NCI-H1105 (cell line): ENCODE measurements around the gene PER1.

Source experiments
- DNase-seq: peaks from one replicate; lab custom pipeline; 2025; lab: John Stamatoyannopoulos, UW

The PER1 gene

DNA sequence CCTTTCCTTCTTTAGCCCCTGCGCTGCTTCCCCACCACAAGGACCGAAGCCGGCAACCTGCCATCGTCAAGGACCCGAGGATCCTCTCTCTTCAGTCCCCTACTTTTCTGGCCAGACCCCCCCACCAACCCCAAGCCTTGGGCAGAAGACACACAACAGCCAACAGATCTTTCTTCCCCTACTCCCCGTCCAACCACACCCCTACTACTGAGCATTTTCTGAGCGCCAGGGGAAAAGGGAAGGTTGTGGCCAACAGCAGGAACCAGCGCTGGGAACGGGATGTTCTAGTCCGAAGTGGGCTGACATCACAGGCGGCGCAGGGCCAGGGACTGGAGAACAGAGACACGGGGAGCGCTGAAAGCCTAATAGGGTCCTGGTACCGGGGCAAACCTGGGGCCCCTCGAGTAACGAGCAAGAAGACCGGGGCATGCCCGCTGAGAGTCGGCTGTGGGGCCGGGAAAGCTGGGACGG, 528 bp downstream of the PER1 start:
- peak; percentile 23 for DNase-seq

DNA sequence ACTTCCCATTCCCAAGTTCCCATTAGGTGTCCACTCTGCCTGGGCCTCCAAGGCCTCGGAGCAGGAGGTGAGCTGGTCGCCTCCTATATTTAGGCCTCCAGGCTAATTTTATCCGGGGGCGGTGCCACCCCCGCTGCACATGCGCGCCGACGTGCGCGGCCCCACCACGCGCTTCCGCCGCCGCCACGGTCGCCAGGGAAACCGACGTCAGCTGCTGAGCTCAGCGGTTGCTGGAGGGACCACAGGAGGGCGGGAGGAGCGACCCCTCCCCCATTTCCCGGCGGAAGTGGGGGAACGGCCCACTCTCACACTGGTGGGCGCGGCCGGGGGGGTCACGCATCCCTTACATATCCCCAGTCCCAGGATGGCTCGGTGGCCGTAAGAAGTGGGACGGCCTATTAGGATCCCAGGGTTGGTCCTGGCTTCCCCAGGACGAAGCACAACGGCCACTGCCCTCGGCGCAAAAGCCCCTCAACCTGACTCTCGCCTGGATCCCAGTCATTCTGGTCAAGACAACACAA, 1.0 kb downstream of the PER1 start:
- DNase-seq = peak; percentile 91

DNA sequence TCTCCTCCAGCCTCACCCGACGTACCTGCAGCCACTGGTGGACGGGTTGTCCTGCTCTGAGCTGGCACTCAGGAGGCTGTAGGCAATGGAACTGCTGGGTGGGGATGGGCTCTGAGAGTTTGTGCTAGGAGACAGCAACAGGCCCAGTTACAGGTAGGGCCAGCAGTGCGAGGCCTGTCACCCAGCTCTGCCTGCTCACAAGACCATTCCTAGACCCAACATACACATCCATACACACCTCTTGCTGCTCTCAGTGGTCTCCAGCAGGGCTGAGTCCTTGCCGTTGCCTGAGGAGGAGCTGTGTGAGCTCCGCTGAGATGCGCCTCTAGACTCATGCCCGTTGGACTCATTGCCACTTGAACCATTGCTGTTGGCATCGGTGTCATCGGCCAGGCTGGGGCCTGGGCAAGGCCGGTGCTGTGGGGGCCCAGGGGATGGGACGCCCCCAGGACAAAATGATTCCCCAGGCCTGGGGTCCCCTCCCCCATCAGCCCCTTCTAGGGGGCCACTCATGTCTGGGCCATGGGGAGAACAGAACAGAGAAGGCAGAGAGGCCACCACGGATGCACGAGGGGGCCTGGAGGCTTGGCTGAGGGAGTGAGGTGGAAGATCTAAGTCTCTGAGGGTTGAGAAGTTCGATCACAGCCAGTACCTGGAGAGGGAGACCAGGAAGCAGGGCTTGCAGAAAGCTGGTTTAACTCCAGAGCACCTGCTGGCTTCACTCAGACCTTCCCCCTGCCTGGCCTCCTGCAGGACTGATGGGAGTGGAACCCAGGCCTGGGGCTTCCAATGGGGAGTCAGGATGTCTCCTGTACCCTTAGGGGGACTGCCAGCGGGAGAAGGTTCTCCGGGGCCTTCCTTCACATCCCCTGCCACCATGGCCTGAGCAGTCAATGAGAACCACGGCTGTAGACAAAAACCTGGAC, 1.7 kb downstream of the PER1 start:
- DNase-seq = no peak

DNA sequence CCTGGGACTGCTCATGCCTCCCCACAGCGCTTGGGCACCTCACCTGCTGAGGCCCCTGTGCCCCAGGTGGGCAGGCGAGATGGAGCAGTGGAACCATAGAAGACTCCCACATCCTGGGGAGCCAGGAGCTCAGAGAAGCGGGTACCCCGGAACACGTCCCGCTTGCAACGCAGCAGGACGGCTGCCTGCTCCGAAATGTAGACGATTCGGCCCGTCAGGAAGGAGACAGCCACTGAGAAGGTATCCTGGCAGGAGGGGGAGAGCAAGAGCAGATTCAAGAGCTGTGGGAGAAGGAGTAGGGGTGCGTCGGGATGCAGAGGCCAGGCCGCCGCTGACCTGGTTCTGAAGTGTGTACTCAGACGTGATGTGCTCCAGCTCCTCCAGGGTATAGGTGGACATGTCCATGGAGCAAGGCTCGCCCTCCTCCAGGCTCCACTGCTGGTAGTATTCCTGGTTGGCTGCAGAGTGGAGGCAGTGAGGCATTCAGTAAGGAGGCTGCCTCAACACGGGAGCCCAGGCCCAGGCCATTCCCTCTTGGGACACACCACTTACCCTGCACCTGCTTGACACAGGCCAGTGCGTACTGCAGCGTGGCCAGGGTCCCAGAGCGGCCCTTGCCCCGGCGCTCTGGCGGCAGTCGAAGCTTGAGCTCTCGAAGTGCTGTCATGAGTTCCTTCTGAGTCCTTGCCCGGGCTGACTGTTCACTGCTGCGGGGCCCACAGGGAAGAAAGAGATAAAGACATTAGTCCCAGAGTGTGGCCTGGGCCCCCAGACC, 2.6 kb downstream of the PER1 start:
- no peak for DNase-seq

DNA sequence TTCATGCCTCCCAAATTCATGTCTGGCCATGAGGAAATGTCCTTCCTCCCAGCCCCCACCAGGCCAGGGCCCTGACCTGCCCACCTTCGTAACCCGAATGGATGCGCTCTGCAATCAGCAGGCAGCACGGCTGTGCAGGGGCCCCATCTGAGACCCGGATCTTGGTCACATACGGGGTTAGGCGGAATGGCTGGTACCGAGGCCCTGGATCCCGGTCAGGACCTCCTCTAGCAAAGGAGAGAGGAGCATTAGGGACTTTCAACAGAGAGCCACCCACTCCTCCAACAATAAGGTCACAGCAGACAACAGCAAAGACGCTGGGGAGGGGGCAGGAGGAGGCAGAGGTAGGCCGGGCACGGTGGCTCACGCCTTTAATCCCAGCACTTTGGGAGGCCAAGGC, 3.6 kb downstream of the PER1 start:
- no peak for DNase-seq

DNA sequence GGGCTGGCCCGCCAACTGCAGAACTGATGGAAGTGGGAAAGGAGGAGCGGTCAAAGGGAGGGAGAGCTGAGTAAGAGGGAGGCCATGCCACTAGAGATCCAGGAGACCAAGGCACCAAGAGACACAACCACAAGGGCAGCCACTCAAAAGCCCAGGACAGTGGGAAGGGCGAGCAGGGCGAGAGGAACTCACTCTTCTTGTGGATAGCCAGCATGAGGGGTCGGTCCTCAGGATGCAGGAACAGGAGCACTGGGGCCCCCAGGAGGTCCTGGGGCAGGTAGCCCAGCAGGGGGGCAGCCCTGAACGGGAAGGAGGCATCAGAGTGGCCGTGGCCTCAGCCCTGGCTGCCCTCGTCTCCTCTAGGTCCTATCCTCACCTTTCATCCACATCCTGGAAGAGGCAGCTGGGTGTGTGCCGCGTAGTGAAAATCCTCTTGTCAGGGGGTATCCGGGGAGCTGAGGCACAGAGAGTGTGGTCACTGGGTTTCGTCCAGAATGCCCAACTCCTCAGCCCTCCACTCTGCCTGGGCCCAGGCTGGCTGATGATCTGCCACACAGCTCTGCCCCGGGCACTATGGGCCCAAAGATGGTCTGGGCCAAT, 4.3 kb downstream of the PER1 start:
- DNase-seq = no peak

DNA sequence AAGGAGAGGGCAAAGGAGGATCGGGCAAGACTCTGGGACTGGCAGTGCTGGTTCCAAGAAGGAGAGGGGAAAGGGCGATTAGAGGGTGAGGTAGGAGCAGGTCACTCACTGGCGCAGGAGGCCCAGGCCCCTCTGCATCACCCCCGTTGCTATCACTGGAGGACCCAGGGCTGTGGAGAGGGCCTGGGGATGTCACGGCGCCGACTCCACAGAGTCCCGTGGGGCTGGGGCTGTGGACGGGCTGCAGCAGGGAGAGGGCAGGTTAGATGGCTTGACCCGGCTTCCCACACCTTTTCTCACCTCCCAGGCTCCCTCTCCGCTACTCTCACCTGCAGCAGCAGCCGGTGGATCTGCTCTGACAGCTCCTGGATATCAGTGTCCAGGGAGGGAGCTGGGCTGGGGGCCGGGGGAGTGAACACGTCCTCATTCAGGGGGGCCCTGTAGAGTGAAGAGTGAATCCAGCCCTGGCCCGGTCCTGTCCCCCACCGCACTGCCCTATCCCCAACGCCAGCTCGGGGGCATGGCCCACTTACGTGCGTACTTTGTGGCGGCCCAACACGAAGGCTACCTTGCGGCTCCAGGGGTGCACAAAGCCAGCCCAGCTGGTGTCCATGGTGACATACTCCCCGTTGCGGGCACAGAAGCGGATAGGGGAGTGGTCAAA, 4.9 kb downstream of the PER1 start:
- DNase-seq = no peak

DNA sequence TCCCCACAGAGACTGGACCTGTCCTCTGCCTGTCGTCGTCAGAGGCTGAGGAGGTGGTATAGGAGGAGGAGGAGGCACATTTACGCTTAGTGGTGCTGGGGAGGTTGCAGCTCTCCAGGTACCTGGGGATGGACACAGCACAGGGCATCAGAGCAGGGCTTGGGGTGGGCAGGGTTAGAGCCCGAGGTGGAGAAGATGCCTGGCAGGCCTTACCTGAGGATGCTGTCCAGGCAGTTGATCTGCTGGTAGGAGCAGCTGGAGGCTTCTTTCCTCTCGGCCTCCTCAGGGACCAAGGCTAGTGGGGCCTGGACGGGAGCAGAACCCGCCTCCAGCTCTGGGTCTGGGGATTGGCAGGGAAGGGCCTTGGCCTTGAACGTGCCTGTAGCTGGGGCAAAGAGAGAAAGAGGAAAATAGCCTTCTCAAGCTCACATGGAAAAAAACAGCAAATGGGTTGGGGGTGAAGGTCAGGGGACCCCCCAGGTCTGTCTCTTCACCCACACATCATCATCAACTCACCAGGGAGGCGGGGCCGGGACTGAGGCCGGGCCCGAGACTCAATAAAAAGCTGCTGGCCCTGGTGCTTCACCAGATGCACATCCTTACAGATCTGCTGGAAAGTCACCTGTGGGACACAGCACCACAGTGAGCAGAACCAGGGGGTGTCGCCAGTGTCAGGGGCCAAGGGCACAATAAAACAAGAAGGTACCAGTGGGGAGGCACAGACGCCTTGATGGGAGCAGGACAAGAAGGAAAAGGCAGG, 5.6 kb downstream of the PER1 start:
- DNase-seq = no peak

DNA sequence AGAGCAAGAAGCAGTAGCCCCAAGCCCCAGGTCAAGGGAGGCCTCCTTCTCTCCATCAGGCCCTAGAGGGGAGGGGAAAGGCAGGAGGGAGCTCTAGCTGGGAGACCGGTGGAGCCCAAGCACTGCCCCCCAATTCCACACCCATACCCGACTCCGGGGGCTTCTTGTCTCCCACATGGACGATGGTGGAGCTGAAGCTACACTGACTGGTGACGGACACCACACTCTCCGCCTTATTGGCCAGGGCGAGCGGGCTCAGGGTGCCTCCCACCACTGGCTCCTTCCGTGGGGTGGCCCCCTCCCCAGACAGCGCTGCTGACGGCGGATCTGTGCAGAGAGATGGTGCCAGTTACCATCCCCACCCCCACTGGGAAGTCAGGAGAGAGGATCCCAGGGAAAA, 6.4 kb downstream of the PER1 start:
- no peak for DNase-seq

DNA sequence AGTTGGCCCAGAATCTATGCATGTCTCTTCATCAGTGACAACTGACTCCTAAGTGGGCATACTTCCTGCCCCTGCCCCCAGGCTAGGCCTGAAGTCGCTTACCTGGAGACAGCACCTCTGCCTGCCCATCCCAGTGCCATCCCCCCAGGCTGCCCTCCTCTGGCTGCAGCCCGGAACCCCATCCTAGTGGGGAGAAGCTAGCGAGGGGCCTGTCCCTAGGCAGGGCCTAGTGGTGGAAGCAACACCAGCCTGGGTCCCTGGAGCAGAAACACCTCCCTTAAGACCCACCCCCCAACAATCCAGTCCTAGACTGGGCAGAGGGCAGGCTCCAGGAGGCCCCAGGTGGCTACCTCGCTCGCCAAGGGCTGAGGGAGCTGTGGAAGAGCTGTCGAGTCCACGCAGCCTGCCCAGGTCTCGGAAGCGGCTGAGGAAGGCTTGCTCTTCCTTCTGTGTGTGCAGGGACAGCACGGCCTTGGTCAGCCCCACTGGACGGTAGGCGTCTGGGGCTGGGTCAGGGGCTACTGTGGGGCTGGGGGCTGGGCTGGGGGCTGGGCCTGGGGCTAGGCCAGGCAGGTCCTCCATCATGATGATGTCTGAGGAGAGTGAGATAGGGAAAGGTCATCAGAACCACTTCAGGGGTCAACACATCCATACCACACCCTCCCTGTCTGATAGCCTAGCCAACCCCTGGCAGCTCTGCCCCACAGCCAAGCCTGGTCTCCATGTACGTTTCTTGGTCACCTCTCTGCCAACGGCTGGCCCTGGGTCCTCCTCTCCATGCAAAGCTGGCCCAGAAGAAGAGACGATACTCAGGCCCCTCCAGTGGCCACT, 7.6 kb downstream of the PER1 start:
- DNase-seq = no peak

DNA sequence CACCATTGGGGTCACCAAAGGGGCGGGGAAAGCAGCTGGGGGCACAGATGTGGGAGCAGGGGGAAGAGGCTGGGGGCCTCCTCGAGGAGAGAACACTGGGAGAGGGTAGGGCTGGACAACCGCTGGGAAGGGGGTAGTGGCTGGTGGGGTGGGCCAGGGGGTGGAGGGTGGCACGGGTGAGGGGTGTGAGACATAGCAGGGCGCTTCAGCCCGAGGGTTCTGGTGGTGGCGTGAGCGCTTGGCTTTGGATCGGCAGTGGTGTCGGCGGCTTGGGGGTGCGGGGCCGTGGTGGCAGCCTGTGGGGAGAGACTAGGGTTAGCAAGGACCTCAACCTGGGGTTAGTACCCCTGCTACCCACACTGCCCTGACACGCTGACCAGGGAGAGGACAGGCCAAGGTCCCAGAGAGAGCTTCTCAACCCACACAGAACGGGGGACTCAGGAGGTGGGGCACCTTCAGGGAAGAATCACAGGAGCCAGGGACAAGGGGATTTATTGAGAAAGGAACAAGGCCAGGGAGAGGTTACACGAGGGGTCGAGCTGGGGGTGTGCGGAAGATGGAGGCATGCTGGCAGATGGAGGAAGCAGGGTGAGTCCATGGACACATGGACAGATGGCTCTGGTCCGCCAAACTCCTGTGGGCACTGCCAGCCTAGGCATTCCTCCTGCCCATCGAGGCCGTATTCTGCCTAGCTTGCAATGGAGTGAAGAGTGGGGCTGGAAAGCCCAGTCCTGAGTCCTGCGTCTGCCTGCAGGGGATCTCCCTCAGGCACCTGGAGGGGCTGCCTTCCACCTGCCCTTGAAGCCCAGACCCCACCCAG, 8.4 kb downstream of the PER1 start:
- no peak for DNase-seq

DNA sequence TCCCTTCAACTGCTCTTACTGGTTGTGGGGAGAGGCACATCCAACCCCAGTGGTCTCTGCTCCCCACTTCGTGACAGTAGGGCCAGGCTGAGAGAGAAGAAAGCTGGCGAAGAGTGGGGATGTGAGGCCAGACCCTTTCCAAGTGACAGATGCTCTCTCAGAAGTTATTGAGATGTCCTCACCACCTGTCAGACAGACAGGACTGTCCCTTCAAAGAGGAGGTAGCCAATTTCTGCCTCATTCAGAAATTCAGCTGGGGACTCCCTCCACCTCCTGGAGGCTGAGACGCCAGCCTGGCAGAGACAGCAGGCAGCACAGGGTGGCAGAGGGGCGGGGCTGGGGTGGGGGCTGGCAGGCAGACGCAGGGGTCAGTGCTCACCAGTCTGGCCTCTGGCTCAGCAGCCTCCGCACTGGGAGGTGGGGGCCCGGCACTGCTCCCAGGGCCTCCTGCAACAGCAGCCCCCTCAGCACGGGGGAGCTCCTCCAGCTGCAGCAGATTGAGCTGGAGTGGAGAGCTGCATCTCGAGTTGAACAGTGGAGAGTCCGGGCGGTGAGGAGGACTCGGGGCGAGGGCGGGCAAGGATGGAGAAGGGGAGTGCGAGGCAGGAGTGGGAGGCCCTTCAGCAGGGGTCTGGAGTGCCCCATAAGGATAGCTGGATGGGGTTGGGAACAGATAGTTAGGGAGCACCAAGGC, 9.2 kb downstream of the PER1 start:
- DNase-seq = no peak

DNA sequence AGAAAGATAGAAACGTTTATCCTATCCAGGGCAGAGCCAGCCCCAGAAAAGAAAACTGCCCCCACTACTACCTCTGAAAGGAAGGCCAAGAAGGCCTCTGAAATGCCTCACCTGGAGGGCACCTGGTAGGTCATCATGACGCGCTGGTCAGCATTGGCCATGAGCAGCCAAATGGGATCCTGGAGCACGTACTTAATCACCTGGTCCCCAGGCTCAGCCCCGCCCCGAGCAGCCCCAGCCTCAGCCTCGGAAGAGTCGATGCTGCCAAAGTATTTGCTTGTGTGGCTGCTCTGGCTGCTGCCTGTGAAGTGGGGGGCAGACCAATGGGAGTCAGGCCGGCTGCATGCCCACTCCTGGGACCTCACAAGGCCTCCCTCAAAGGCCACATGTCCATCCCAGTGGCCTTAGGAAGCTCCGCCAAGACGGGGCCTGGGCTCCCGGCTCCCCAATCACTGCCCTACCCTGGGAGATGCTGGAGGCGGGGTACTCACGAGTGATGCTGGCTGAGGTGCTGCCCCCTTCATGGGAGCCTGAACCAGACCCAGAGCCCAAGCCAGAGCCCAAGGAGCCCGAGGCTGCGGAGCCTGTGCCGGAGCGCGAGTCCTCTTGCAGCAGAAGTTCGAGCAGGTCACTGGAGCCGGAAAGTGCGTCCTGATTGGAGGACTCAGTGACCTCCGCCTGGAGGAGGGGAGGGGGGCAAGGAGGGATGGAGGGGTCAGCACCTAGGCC, 9.9 kb downstream of the PER1 start:
- DNase-seq = no peak

DNA sequence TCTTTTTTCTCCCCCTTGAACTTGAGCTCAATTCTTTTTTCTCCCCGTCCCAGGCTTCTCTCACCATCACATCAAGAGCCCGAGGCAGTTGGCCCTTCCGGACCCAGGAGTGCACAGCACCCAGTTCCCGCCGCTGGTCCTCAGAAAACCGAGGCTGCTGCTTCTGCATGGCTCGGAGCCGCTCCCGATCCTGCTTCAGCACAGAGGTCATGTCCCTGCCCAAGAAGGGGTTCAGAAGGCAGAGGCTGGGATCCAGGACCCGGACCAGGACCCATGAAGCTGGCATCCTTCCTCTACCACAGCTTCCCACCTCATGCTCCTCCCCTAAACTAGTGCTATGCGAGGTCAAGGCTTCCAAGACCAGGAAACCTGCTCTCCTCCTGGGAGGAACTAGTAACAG, 10.5 kb downstream of the PER1 start:
- DNase-seq = no peak

DNA sequence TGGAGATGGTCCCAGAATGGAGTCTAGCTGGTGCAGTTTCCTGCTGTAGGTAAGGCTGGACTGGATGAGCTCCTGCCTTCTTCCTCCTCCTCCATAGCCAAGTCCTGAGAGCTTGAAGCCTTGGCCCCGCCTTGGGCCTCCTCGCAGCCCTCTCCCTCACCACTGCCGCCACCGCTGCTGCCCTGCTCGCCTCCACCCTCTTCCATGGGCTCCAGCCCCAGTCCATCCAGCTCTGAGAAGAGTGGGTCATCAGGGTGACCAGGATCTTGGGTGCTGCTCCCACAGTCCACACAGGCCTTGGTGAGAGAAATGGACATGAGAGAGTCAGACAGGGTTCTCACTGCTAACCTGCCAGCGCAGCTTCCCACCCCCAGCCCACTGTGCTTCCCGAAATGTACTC, 11.2 kb downstream of the PER1 start:
- DNase-seq = no peak

DNA sequence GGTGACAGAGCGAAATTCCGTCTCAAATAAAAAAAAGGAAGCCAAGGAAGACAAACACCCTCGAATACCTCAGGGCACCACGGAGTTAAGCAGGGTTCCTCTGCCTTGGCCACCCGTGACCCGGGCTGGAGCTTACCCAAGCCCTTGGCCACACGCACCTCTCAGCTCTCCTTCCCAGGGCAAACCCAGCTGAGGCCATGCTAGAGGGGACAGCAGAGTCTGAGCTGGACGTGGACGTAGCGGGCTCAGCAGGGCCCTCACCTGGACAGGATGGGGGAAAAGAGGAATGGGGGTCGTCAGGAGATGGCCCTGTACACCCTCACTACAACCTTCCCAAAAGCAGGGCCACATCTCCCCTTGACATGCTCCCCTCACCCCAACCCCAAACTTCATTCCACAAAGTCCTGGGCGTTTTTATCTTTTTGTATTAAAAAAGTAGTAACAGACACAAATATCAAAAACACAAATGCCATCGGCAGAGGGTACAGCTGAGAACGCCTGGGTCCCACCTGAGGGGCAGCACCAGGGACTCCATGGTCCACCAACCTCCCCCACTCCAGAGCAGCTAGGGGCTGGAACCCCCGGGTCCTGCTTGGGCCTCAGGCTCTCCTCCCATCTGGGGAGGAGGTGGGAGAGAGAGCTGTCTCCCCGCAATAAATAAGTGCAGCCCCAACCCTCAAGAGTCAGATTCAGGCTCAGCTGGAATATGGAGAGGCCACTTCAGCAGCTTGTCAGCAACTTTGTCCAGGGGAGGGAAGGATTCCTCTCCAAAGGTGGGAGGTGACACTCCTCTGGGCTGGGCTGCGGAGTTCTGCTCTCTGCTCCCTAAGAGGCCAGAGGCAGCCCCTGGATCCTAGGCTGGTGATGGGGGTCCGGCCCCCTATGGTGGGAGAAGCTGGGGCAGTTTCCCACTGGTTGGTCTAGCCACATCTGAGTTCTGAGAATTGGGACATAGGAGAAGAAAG, 11.9 kb downstream of the PER1 start:
- DNase-seq = no peak
